ENCODE measurements around the gene POLA2.
"Not testable (repeated sequence)": the region's sequence is repeated elsewhere in the genome, so short reads cannot be mapped to it uniquely, and the experiment has no call there.

The POLA2 gene

GRCh38 chr11:65330544-65330943 lies 68.8 kb downstream of the POLA2 start:
- no peak for DNase-seq (ENCODE audit: low read depth)

GRCh38 chr11:65332591-65332990 lies 70.8 kb downstream of the POLA2 start:
- not testable (repeated sequence) for DNase-seq (ENCODE audit: low read depth)

- DNase-seq (ENCODE audit: low read depth): no peak
Observed at GRCh38 chr11:65334696-65335295, 73.0 kb downstream of the POLA2 start.

GRCh38 chr11:65338676-65339075 lies 76.9 kb downstream of the POLA2 start:
- no peak for DNase-seq (ENCODE audit: low read depth)

- no peak for DNase-seq (ENCODE audit: low read depth)
Observed at GRCh38 chr11:65340226-65340625, 78.5 kb downstream of the POLA2 start.

GRCh38 chr11:65341856-65342255 lies 80.1 kb downstream of the POLA2 start:
- no peak for DNase-seq (ENCODE audit: low read depth)
